Ishikawa (cell line): ENCODE data around the gene NSUN3.

ENCODE experiments used
- CEBPB ChIP-seq: IDR thresholded peaks from 2 replicates; pipeline ENCODE4 v1.6.1; 2012
- CREB1 ChIP-seq: IDR thresholded peaks from 2 replicates; pipeline ENCODE4 v1.6.1; 2012; ENCODE audit warnings: low read depth
- EGR1 ChIP-seq: IDR thresholded peaks from 2 replicates; pipeline ENCODE4 v1.6.1; 2012
- EP300 ChIP-seq: IDR thresholded peaks from 2 replicates; pipeline ENCODE4 v1.6.1; 2012; ENCODE audit warnings: borderline replicate concordance
- FOXM1 ChIP-seq: IDR thresholded peaks from 2 replicates; pipeline ENCODE4 v1.6.1; 2012; ENCODE audit warnings: low read depth, borderline replicate concordance
- NFIC ChIP-seq: IDR thresholded peaks from 2 replicates; pipeline ENCODE4 v1.6.1; 2012
- RAD21 ChIP-seq: IDR thresholded peaks from 2 replicates; pipeline ENCODE4 v1.6.1; 2012; ENCODE audit warnings: low read depth
- TAF1 ChIP-seq: IDR thresholded peaks from 2 replicates; pipeline ENCODE4 v1.6.1; 2012; ENCODE audit warnings: low read depth, mild to moderate bottlenecking
- TCF12 ChIP-seq: IDR thresholded peaks from 2 replicates; pipeline ENCODE4 v1.6.1; 2012; ENCODE audit warnings: low read depth
- TEAD4 ChIP-seq: IDR thresholded peaks from 2 replicates; pipeline ENCODE4 v1.6.1; 2012
- YY1 ChIP-seq: IDR thresholded peaks from 2 replicates; pipeline ENCODE4 v1.6.1; 2012; ENCODE audit warnings: low read depth
- ZBTB7A ChIP-seq: IDR thresholded peaks from 2 replicates; pipeline ENCODE4 v1.6.1; 2012; ENCODE audit warnings: low read depth
- TF ChIP-seq, protein P1 (sequence below): IDR thresholded peaks from 2 replicates; pipeline ENCODE4 v1.6.1; 2012; ENCODE audit warnings: low read depth, mild to moderate bottlenecking
- TF ChIP-seq, protein P2 (sequence below): IDR thresholded peaks from 2 replicates; pipeline ENCODE4 v1.6.1; 2012
- TF ChIP-seq, protein P3 (sequence below): IDR thresholded peaks from 2 replicates; pipeline ENCODE4 v1.6.1; 2012

The NSUN3 gene

GRCh38 chr3:94049267-94049666, 13.6 kb upstream of the NSUN3 start:
- TF ChIP-seq TEAD4 (no peak), EGR1 (no peak), YY1 (no peak), CREB1 (no peak), CEBPB (no peak), EP300 (no peak), RAD21 (no peak), ZBTB7A (no peak)
- TF ChIP-seq, protein P1, sequence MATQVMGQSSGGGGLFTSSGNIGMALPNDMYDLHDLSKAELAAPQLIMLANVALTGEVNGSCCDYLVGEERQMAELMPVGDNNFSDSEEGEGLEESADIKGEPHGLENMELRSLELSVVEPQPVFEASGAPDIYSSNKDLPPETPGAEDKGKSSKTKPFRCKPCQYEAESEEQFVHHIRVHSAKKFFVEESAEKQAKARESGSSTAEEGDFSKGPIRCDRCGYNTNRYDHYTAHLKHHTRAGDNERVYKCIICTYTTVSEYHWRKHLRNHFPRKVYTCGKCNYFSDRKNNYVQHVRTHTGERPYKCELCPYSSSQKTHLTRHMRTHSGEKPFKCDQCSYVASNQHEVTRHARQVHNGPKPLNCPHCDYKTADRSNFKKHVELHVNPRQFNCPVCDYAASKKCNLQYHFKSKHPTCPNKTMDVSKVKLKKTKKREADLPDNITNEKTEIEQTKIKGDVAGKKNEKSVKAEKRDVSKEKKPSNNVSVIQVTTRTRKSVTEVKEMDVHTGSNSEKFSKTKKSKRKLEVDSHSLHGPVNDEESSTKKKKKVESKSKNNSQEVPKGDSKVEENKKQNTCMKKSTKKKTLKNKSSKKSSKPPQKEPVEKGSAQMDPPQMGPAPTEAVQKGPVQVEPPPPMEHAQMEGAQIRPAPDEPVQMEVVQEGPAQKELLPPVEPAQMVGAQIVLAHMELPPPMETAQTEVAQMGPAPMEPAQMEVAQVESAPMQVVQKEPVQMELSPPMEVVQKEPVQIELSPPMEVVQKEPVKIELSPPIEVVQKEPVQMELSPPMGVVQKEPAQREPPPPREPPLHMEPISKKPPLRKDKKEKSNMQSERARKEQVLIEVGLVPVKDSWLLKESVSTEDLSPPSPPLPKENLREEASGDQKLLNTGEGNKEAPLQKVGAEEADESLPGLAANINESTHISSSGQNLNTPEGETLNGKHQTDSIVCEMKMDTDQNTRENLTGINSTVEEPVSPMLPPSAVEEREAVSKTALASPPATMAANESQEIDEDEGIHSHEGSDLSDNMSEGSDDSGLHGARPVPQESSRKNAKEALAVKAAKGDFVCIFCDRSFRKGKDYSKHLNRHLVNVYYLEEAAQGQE = no peak
- TF ChIP-seq, protein P2, sequence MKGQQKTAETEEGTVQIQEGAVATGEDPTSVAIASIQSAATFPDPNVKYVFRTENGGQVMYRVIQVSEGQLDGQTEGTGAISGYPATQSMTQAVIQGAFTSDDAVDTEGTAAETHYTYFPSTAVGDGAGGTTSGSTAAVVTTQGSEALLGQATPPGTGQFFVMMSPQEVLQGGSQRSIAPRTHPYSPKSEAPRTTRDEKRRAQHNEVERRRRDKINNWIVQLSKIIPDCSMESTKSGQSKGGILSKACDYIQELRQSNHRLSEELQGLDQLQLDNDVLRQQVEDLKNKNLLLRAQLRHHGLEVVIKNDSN = no peak
- TF ChIP-seq, protein P3, sequence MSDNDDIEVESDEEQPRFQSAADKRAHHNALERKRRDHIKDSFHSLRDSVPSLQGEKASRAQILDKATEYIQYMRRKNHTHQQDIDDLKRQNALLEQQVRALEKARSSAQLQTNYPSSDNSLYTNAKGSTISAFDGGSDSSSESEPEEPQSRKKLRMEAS = no peak

GRCh38 chr3:94050546-94050945, 12.3 kb upstream of the NSUN3 start:
- TF ChIP-seq, protein P3 = no peak
- no peak for TF ChIP-seq CEBPB
- TF ChIP-seq NFIC = no peak
- no peak for TF ChIP-seq TCF12
- TF ChIP-seq, protein P1 = no peak
- no peak for TF ChIP-seq YY1
- no peak for TF ChIP-seq TAF1
- TF ChIP-seq ZBTB7A = no peak
- no peak for TF ChIP-seq FOXM1
- TF ChIP-seq, protein P2 = no peak
- no peak for TF ChIP-seq EGR1
- TF ChIP-seq EP300 = no peak
- TF ChIP-seq TEAD4 = no peak
- no peak for TF ChIP-seq RAD21
- no peak for TF ChIP-seq CREB1

- no peak for TF ChIP-seq YY1
- no peak for TF ChIP-seq TAF1
- no peak for TF ChIP-seq CEBPB
- TF ChIP-seq, protein P3 = no peak
- TF ChIP-seq EGR1 = no peak
- TF ChIP-seq FOXM1 = no peak
- no peak for TF ChIP-seq TEAD4
- no peak for TF ChIP-seq TCF12
- no peak for TF ChIP-seq ZBTB7A
Observed at GRCh38 chr3:94061297-94061696, 1.6 kb upstream of the NSUN3 start.

GRCh38 chr3:94063496-94064119, 747 bp downstream of the NSUN3 start:
- TF ChIP-seq, protein P2 = no peak
- TF ChIP-seq TCF12 (no peak), RAD21 (no peak), EP300 (no peak), CREB1 (no peak), TEAD4 (no peak)
- TF ChIP-seq, protein P1 = no peak
